ENCODE data around the gene COMMD7. TPM values are rescaled to one million over a fixed set of nuclear protein-coding genes. Genes with fewer than 3 reads are reported as not detected.
A peak's percentile ranks its signal among the peaks of the same experiment; 100 is the strongest.

The COMMD7 gene
- total RNA-seq, 1 donor from 2014 or later: 37.9 TPM

GRCh38 chr20:32764005-32764960 is 21.0 kb upstream of the COMMD7 start:
- Mint-ChIP-seq H3K4me1 (peaks cover 17% of the 10 kb centered on the region), H3K27ac (no peak overlapping the region), H3K27me3 (peaks cover 2% of the 10 kb centered on the region), H3K4me3 (peak overlapping the region; percentile 86), H3K9me3 (no peaks in the 10 kb centered on the region), H3K36me3 (ENCODE audit: low read depth) (peaks cover 1% of the 10 kb centered on the region)
- intact Hi-C loops (cut with micrococcal nuclease): no loop called here
- POLR2A ChIA-PET: interaction anchor here (2.7 kb wide), 1 partner anchor 21 kb away, joined by 23 read pairs; the partner anchor contains the start of gene COMMD7
- CTCF ChIA-PET: interaction anchor here (2.0 to 2.1 kb wide), 2 partner anchors 14 to 21 kb away, joined by 9 read pairs; partner anchors contain the start of gene COMMD7
- no peak for ATAC-seq (ENCODE audit: low read depth)
- TF ChIP-seq, protein P1, sequence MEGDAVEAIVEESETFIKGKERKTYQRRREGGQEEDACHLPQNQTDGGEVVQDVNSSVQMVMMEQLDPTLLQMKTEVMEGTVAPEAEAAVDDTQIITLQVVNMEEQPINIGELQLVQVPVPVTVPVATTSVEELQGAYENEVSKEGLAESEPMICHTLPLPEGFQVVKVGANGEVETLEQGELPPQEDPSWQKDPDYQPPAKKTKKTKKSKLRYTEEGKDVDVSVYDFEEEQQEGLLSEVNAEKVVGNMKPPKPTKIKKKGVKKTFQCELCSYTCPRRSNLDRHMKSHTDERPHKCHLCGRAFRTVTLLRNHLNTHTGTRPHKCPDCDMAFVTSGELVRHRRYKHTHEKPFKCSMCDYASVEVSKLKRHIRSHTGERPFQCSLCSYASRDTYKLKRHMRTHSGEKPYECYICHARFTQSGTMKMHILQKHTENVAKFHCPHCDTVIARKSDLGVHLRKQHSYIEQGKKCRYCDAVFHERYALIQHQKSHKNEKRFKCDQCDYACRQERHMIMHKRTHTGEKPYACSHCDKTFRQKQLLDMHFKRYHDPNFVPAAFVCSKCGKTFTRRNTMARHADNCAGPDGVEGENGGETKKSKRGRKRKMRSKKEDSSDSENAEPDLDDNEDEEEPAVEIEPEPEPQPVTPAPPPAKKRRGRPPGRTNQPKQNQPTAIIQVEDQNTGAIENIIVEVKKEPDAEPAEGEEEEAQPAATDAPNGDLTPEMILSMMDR (IDR thresholded peaks at IDR 0.05): no peak
- no peak for DNase-seq

GRCh38 chr20:32763202-32764004 is 20.1 kb upstream of the COMMD7 start:
- intact Hi-C loops (cut with micrococcal nuclease): no loop called here
- TF ChIP-seq, protein P1 (IDR thresholded peaks at IDR 0.05): no peak
- ChIA-PET CTCF (interaction anchor here (2.0 to 2.1 kb wide), 2 partner anchors 15 to 20 kb away, joined by 9 read pairs; partner anchors contain the start of gene COMMD7), POLR2A (interaction anchor here (2.7 kb wide), 1 partner anchor 20 kb away, joined by 23 read pairs; the partner anchor contains the start of gene COMMD7)
- H3K27me3 Mint-ChIP-seq: peaks cover 2% of the 10 kb centered on the region
- DNase-seq (peak; percentile 30), ATAC-seq (ENCODE audit: low read depth) (peak; percentile 29)
- H3K27ac Mint-ChIP-seq: no peak overlapping the region
- H3K36me3 Mint-ChIP-seq (ENCODE audit: low read depth): peaks cover 1% of the 10 kb centered on the region
- peaks cover 17% of the 10 kb centered on the region for H3K4me1 Mint-ChIP-seq
- no peaks in the 10 kb centered on the region for H3K9me3 Mint-ChIP-seq
- H3K4me3 Mint-ChIP-seq: peak overlapping the region; percentile 86

GRCh38 chr20:32762754-32763201 is 19.5 kb upstream of the COMMD7 start:
- Mint-ChIP-seq H3K36me3 (ENCODE audit: low read depth) (peaks cover 1% of the 10 kb centered on the region), H3K4me3 (peak overlapping the region; percentile 86), H3K4me1 (peaks cover 17% of the 10 kb centered on the region), H3K27ac (no peak overlapping the region), H3K27me3 (peaks cover 2% of the 10 kb centered on the region), H3K9me3 (no peaks in the 10 kb centered on the region)
- DNase-seq (no peak), ATAC-seq (ENCODE audit: low read depth) (peak; percentile 26)
- CTCF ChIA-PET: interaction anchor here (2.0 to 2.1 kb wide), 2 partner anchors 15 to 19 kb away, joined by 9 read pairs; partner anchors contain the start of gene COMMD7
- intact Hi-C loops (cut with micrococcal nuclease): loop anchor here (1.0 kb wide), 2 partner anchors 19 to 210 kb away; partner anchors contain the start of gene COMMD7
- TF ChIP-seq, protein P1 (IDR thresholded peaks at IDR 0.05): no peak
- POLR2A ChIA-PET: interaction anchor here (0.5 to 2.7 kb wide), 3 partner anchors 19 to 67 kb away, joined by 6 to 23 read pairs (median 7); partner anchors contain the start of gene COMMD7

- DNase-seq (peak; percentile 81), ATAC-seq (ENCODE audit: low read depth) (peak; percentile 86)
- no peak within 1 kb of the TSS for H3K27ac Mint-ChIP-seq
- peaks cover 2% of the 10 kb centered on the region for H3K27me3 Mint-ChIP-seq
- H3K4me3 Mint-ChIP-seq: peak within 1 kb of the TSS; percentile 86
- peaks cover 17% of the 10 kb centered on the region for H3K4me1 Mint-ChIP-seq
- TF ChIP-seq, protein P1 (IDR thresholded peaks at IDR 0.05): no peak
- ChIA-PET POLR2A (interaction anchor here (0.5 to 2.7 kb wide), 3 partner anchors 19 to 67 kb away, joined by 6 to 23 read pairs (median 7); partner anchors contain the start of gene COMMD7), CTCF (interaction anchor here (2.0 to 2.1 kb wide), 2 partner anchors 16 to 19 kb away, joined by 9 read pairs; partner anchors contain the start of gene COMMD7)
- H3K36me3 Mint-ChIP-seq (ENCODE audit: low read depth): peaks cover 1% of the 10 kb centered on the region
- H3K9me3 Mint-ChIP-seq: no peaks in the 10 kb centered on the region
- intact Hi-C loops (cut with micrococcal nuclease): loop anchor here (1.0 kb wide), 2 partner anchors 19 to 210 kb away; partner anchors contain the start of gene COMMD7
Observed at GRCh38 chr20:32761831-32762753, 18.8 kb upstream of the COMMD7 start, which contains the start of gene DNMT3B. TSS of gene DNMT3B (plus strand) at chr20:32762385. CDS start at chr20:32780324, 17,939 bp downstream.
